ENCODE data around the gene CD69.

GRCh38 chr12:9708853-9709252, 51.8 kb downstream of the CD69 start:
- TF ChIP-seq, protein P1, sequence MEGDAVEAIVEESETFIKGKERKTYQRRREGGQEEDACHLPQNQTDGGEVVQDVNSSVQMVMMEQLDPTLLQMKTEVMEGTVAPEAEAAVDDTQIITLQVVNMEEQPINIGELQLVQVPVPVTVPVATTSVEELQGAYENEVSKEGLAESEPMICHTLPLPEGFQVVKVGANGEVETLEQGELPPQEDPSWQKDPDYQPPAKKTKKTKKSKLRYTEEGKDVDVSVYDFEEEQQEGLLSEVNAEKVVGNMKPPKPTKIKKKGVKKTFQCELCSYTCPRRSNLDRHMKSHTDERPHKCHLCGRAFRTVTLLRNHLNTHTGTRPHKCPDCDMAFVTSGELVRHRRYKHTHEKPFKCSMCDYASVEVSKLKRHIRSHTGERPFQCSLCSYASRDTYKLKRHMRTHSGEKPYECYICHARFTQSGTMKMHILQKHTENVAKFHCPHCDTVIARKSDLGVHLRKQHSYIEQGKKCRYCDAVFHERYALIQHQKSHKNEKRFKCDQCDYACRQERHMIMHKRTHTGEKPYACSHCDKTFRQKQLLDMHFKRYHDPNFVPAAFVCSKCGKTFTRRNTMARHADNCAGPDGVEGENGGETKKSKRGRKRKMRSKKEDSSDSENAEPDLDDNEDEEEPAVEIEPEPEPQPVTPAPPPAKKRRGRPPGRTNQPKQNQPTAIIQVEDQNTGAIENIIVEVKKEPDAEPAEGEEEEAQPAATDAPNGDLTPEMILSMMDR (IDR thresholded peaks at IDR 0.05): no peak
- no peak for TF ChIP-seq EZH2 (IDR thresholded peaks at IDR 0.05)

Measured in neural progenitor cell (in vitro differentiated cells).